ENCODE results near the gene FAM50A. TPM values are rescaled to one million over a fixed set of nuclear protein-coding genes. Genes with fewer than 3 reads are reported as not detected.

The FAM50A gene
- total and polyA plus RNA-seq, 2 donors = 29.8 to 112 TPM

GRCh38 chrX:154409222-154409871, 34.6 kb upstream of the FAM50A start, which contains the start of gene DNASE1L1:
Gene DNASE1L1 (minus strand): TSS chrX:154409254. CDS start chrX:154405568, 3,686 bp downstream.
- Histone ChIP-seq H3K27me3 (ENCODE audit: control insufficient read depth in 2 of 2, insufficient read depth in 1 of 2, low read length in 1 of 2) (no peaks in the 10 kb centered on the region), H3K4me3 (ENCODE audit: low read length in 2 of 2) (peak within 1 kb of the TSS; percentile 5 to 38), H3K36me3 (ENCODE audit: control insufficient read depth in 2 of 2, insufficient read depth in 2 of 2, low read length in 1 of 2) (peaks cover 4 to 5% of the 10 kb centered on the region in 2 donors), H3K9me3 (ENCODE audit: control insufficient read depth in 2 of 2, insufficient read depth in 1 of 2, low read length in 1 of 2) (no peaks in the 10 kb centered on the region), H3K27ac (ENCODE audit: low read depth in 1 of 2, low read length in 1 of 2) (no peak within 1 kb of the TSS), H3K4me1 (ENCODE audit: control insufficient read depth in 2 of 2, insufficient read depth in 2 of 2, low read length in 2 of 2) (peaks cover 0 to 16% of the 10 kb centered on the region in 2 donors)
- 35% methylated on average over 26 of the region's 26 CpGs for WGBS
- DNase-seq (ENCODE audit: low read depth in 6 of 9, low spot score in 9 of 9) = no peak

GRCh38 chrX:154411981-154412340, 32.0 kb upstream of the FAM50A start:
- DNase-seq (ENCODE audit: low read depth in 6 of 9, low spot score in 9 of 9) = peak in 2 of 9 donors; percentile 44 to 75
- peak overlapping the region; percentile 80 to 91 for H3K27ac ChIP-seq (ENCODE audit: low read depth in 1 of 2, low read length in 1 of 2)
- H3K4me1 ChIP-seq (ENCODE audit: control insufficient read depth in 2 of 2, insufficient read depth in 2 of 2, low read length in 2 of 2) = peaks cover 0 to 16% of the 10 kb centered on the region in 2 donors
- peak overlapping the region; percentile 58 to 61 for H3K4me3 ChIP-seq (ENCODE audit: low read length in 2 of 2)
- H3K27me3 ChIP-seq (ENCODE audit: control insufficient read depth in 2 of 2, insufficient read depth in 1 of 2, low read length in 1 of 2) = no peaks in the 10 kb centered on the region
- H3K9me3 ChIP-seq (ENCODE audit: control insufficient read depth in 2 of 2, insufficient read depth in 1 of 2, low read length in 1 of 2) = no peaks in the 10 kb centered on the region
- peaks cover 4 to 5% of the 10 kb centered on the region in 2 donors for H3K36me3 ChIP-seq (ENCODE audit: control insufficient read depth in 2 of 2, insufficient read depth in 2 of 2, low read length in 1 of 2)
- WGBS = under 1% methylated on average over 29 of the region's 29 CpGs

- WGBS = 8% methylated on average over 4 of the region's 4 CpGs
- peak overlapping the region; percentile 80 to 91 for H3K27ac ChIP-seq (ENCODE audit: low read depth in 1 of 2, low read length in 1 of 2)
- peak in 2 of 9 donors; percentile 35 to 63 for DNase-seq (ENCODE audit: low read depth in 6 of 9, low spot score in 9 of 9)
Measured at GRCh38 chrX:154412468-154412867, 31.5 kb upstream of the FAM50A start.

GRCh38 chrX:154413142-154413541, 30.8 kb upstream of the FAM50A start:
- Histone ChIP-seq H3K4me3 (ENCODE audit: low read length in 2 of 2) (no peak overlapping the region), H3K27ac (ENCODE audit: low read depth in 1 of 2, low read length in 1 of 2) (no peak overlapping the region), H3K36me3 (ENCODE audit: control insufficient read depth in 2 of 2, insufficient read depth in 2 of 2, low read length in 1 of 2) (peaks cover 4 to 5% of the 10 kb centered on the region in 2 donors), H3K4me1 (ENCODE audit: control insufficient read depth in 2 of 2, insufficient read depth in 2 of 2, low read length in 2 of 2) (peaks cover 0 to 16% of the 10 kb centered on the region in 2 donors), H3K27me3 (ENCODE audit: control insufficient read depth in 2 of 2, insufficient read depth in 1 of 2, low read length in 1 of 2) (no peaks in the 10 kb centered on the region), H3K9me3 (ENCODE audit: control insufficient read depth in 2 of 2, insufficient read depth in 1 of 2, low read length in 1 of 2) (no peaks in the 10 kb centered on the region)
- DNase-seq (ENCODE audit: low read depth in 6 of 9, low spot score in 9 of 9) = no peak
- 93% methylated on average over 8 of the region's 8 CpGs for WGBS

More at GRCh38 chrX:154412468-154412867, 31.5 kb upstream of the FAM50A start:
- peaks cover 4 to 5% of the 10 kb centered on the region in 2 donors for H3K36me3 ChIP-seq (ENCODE audit: control insufficient read depth in 2 of 2, insufficient read depth in 2 of 2, low read length in 1 of 2)
- no peaks in the 10 kb centered on the region for H3K27me3 ChIP-seq (ENCODE audit: control insufficient read depth in 2 of 2, insufficient read depth in 1 of 2, low read length in 1 of 2)
- no peaks in the 10 kb centered on the region for H3K9me3 ChIP-seq (ENCODE audit: control insufficient read depth in 2 of 2, insufficient read depth in 1 of 2, low read length in 1 of 2)
- peak overlapping the region; percentile 58 to 61 for H3K4me3 ChIP-seq (ENCODE audit: low read length in 2 of 2)
- peaks cover 0 to 16% of the 10 kb centered on the region in 2 donors for H3K4me1 ChIP-seq (ENCODE audit: control insufficient read depth in 2 of 2, insufficient read depth in 2 of 2, low read length in 2 of 2)

GRCh38 chrX:154417157-154417556, 26.8 kb upstream of the FAM50A start:
- DNase-seq (ENCODE audit: low read depth in 6 of 9, low spot score in 9 of 9) = no peak
- Histone ChIP-seq H3K4me1 (ENCODE audit: control insufficient read depth in 2 of 2, insufficient read depth in 2 of 2, low read length in 2 of 2) (peaks cover 0 to 7% of the 10 kb centered on the region in 2 donors), H3K27ac (ENCODE audit: low read depth in 1 of 2, low read length in 1 of 2) (no peak overlapping the region), H3K4me3 (ENCODE audit: low read length in 2 of 2) (no peak overlapping the region), H3K27me3 (ENCODE audit: control insufficient read depth in 2 of 2, insufficient read depth in 1 of 2, low read length in 1 of 2) (no peaks in the 10 kb centered on the region), H3K36me3 (ENCODE audit: control insufficient read depth in 2 of 2, insufficient read depth in 2 of 2, low read length in 1 of 2) (peaks cover 5 to 11% of the 10 kb centered on the region in 2 donors), H3K9me3 (ENCODE audit: control insufficient read depth in 2 of 2, insufficient read depth in 1 of 2, low read length in 1 of 2) (no peaks in the 10 kb centered on the region)
- WGBS = 84% methylated on average over 7 of the region's 7 CpGs

- no peak overlapping the region for H3K27ac ChIP-seq (ENCODE audit: low read depth in 1 of 2, low read length in 1 of 2)
- no peaks in the 10 kb centered on the region for H3K27me3 ChIP-seq (ENCODE audit: control insufficient read depth in 2 of 2, insufficient read depth in 1 of 2, low read length in 1 of 2)
- no peak overlapping the region for H3K4me3 ChIP-seq (ENCODE audit: low read length in 2 of 2)
- no peaks in the 10 kb centered on the region for H3K4me1 ChIP-seq (ENCODE audit: control insufficient read depth in 2 of 2, insufficient read depth in 2 of 2, low read length in 2 of 2)
- H3K36me3 ChIP-seq (ENCODE audit: control insufficient read depth in 2 of 2, insufficient read depth in 2 of 2, low read length in 1 of 2) = peaks cover 0 to 7% of the 10 kb centered on the region in 2 donors
- DNase-seq (ENCODE audit: low read depth in 6 of 9, low spot score in 9 of 9) = no peak
- WGBS = 95% methylated on average over 8 of the region's 8 CpGs
- no peaks in the 10 kb centered on the region for H3K9me3 ChIP-seq (ENCODE audit: control insufficient read depth in 2 of 2, insufficient read depth in 1 of 2, low read length in 1 of 2)
Measured at GRCh38 chrX:154419189-154419588, 24.8 kb upstream of the FAM50A start.

- Histone ChIP-seq H3K36me3 (ENCODE audit: control insufficient read depth in 2 of 2, insufficient read depth in 2 of 2, low read length in 1 of 2) (peaks cover 0 to 7% of the 10 kb centered on the region in 2 donors), H3K4me3 (ENCODE audit: low read length in 2 of 2) (no peak overlapping the region), H3K9me3 (ENCODE audit: control insufficient read depth in 2 of 2, insufficient read depth in 1 of 2, low read length in 1 of 2) (no peaks in the 10 kb centered on the region), H3K4me1 (ENCODE audit: control insufficient read depth in 2 of 2, insufficient read depth in 2 of 2, low read length in 2 of 2) (no peaks in the 10 kb centered on the region), H3K27ac (ENCODE audit: low read depth in 1 of 2, low read length in 1 of 2) (no peak overlapping the region), H3K27me3 (ENCODE audit: control insufficient read depth in 2 of 2, insufficient read depth in 1 of 2, low read length in 1 of 2) (no peaks in the 10 kb centered on the region)
- DNase-seq (ENCODE audit: low read depth in 6 of 9, low spot score in 9 of 9) = no peak
- 96% methylated on average over 19 of the region's 19 CpGs for WGBS
Measured at GRCh38 chrX:154419688-154420401, 24.1 kb upstream of the FAM50A start.

- H3K9me3 ChIP-seq (ENCODE audit: control insufficient read depth in 2 of 2, insufficient read depth in 1 of 2, low read length in 1 of 2) = no peaks in the 10 kb centered on the region
- no peak overlapping the region for H3K4me3 ChIP-seq (ENCODE audit: low read length in 2 of 2)
- H3K27ac ChIP-seq (ENCODE audit: low read depth in 1 of 2, low read length in 1 of 2) = no peak overlapping the region
- no peaks in the 10 kb centered on the region for H3K4me1 ChIP-seq (ENCODE audit: control insufficient read depth in 2 of 2, insufficient read depth in 2 of 2, low read length in 2 of 2)
- DNase-seq (ENCODE audit: low read depth in 6 of 9, low spot score in 9 of 9) = no peak
- 98% methylated on average over 10 of the region's 10 CpGs for WGBS
- no peaks in the 10 kb centered on the region for H3K27me3 ChIP-seq (ENCODE audit: control insufficient read depth in 2 of 2, insufficient read depth in 1 of 2, low read length in 1 of 2)
- peaks cover 0 to 7% of the 10 kb centered on the region in 2 donors for H3K36me3 ChIP-seq (ENCODE audit: control insufficient read depth in 2 of 2, insufficient read depth in 2 of 2, low read length in 1 of 2)
Measured at GRCh38 chrX:154420402-154420756, 23.6 kb upstream of the FAM50A start.
